Measurements from ENCODE around the gene FLRT1.

FLRT1 gene

DNA sequence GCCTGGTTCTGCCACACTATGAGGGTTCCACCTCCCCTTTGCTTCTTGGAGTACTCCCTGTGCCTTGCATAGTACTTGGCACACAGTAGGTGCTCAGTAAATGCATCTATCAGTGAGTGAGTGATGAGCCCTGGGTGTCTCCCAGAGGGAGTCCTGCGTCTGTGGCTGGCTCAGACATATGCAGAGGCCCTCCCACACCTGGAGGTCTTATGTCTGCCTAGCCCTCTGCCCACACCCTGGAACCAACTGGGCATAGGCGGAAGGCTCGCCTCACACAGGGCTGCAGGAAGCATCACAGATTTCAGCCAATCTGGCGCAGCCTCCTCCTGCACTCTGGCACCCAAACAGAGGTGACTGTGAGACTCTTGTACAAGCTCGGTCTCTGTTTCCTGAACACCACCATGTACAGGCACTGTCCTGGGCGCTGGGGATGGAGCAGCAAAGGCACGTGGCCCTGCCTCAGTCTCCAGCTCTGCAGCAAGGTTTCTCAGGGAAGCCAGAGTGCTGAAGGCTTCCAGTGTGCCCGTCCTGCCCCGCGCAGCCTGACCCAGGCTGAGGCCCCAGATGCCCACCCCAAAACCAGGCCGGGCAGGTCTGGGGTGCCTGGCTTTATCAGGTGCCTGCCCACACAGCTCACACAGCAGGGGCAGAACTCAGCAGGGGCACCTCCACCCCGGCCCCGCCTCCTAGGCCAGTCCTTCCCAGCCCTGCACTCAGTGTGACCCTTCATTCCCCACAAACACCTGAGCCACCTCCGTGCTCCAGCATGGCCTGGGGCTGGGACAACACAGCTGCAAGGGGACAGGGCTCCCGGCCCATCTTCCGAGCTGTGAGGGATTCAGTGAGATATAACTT lies 26.7 kb downstream of the FLRT1 start:
- no peaks in the 10 kb centered on the region for H3K9me3 ChIP-seq
- DNase-seq = no peak
- no peaks in the 10 kb centered on the region for H3K27me3 ChIP-seq
- no peak overlapping the region for H3K4me3 ChIP-seq (ENCODE audit: low read depth, low read length)
- H3K4me1 ChIP-seq = peaks cover 19% of the 10 kb centered on the region
- no peak for TF ChIP-seq CTCF (IDR thresholded peaks at IDR 0.05; ENCODE audit: low read depth, low read length)
- no peaks in the 10 kb centered on the region; the same call in 1 of the 2 replicates for H3K36me3 ChIP-seq

GRCh38 chr11:64063777-64064176 lies 28.0 kb downstream of the FLRT1 start:
- Histone ChIP-seq H3K4me3 (ENCODE audit: low read depth, low read length) (no peak overlapping the region), H3K9me3 (no peaks in the 10 kb centered on the region), H3K4me1 (peaks cover 9% of the 10 kb centered on the region; the same call in 1 of the 2 replicates), H3K36me3 (no peaks in the 10 kb centered on the region), H3K27me3 (no peaks in the 10 kb centered on the region)
- no peak for TF ChIP-seq CTCF (IDR thresholded peaks at IDR 0.05; ENCODE audit: low read depth, low read length)
- no peak for DNase-seq

GRCh38 chr11:64064374-64065140 lies 28.8 kb downstream of the FLRT1 start:
- H3K36me3 ChIP-seq = no peaks in the 10 kb centered on the region
- H3K9me3 ChIP-seq = no peaks in the 10 kb centered on the region
- no peak for DNase-seq
- no peaks in the 10 kb centered on the region for H3K27me3 ChIP-seq
- no peak overlapping the region for H3K4me3 ChIP-seq (ENCODE audit: low read depth, low read length)
- TF ChIP-seq CTCF (IDR thresholded peaks at IDR 0.05; ENCODE audit: low read depth, low read length) = no peak
- H3K4me1 ChIP-seq = peaks cover 8% of the 10 kb centered on the region

DNA sequence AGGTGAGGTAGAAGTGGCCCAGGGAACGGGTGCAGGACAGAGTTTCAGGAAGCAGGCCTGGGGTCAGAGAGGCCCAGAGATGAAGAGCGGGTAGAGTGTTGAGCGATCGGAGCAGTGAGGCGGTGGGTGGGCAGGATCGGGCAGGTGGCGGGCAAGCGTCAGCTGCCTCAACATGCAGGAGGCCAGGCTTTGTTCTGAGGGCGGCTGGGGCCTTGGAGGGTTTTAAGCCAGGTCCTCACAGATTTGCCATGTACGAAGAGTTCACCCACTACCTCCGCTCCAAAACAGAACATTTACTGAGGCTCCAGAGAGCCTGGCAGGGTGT lies 29.4 kb downstream of the FLRT1 start:
- H3K4me1 ChIP-seq = peaks cover 8% of the 10 kb centered on the region
- no peak for TF ChIP-seq CTCF (IDR thresholded peaks at IDR 0.05; ENCODE audit: low read depth, low read length)
- no peak overlapping the region for H3K4me3 ChIP-seq (ENCODE audit: low read depth, low read length)
- no peak for DNase-seq
- no peaks in the 10 kb centered on the region for H3K36me3 ChIP-seq
- no peaks in the 10 kb centered on the region for H3K27me3 ChIP-seq
- no peaks in the 10 kb centered on the region for H3K9me3 ChIP-seq

GRCh38 chr11:64065712-64066111 lies 30.0 kb downstream of the FLRT1 start:
- no peaks in the 10 kb centered on the region for H3K36me3 ChIP-seq
- no peak overlapping the region for H3K4me3 ChIP-seq (ENCODE audit: low read depth, low read length)
- peaks cover 5% of the 10 kb centered on the region for H3K4me1 ChIP-seq
- DNase-seq = no peak
- TF ChIP-seq CTCF (IDR thresholded peaks at IDR 0.05; ENCODE audit: low read depth, low read length) = no peak
- no peaks in the 10 kb centered on the region for H3K27me3 ChIP-seq
- no peaks in the 10 kb centered on the region for H3K9me3 ChIP-seq
